ENCODE data around the gene TRIM59. TPM values are rescaled to one million over a fixed set of nuclear protein-coding genes. Genes with fewer than 3 reads are reported as not detected.

Gene TRIM59, protein sequence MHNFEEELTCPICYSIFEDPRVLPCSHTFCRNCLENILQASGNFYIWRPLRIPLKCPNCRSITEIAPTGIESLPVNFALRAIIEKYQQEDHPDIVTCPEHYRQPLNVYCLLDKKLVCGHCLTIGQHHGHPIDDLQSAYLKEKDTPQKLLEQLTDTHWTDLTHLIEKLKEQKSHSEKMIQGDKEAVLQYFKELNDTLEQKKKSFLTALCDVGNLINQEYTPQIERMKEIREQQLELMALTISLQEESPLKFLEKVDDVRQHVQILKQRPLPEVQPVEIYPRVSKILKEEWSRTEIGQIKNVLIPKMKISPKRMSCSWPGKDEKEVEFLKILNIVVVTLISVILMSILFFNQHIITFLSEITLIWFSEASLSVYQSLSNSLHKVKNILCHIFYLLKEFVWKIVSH
- total RNA-seq = 21.0 TPM

DNA sequence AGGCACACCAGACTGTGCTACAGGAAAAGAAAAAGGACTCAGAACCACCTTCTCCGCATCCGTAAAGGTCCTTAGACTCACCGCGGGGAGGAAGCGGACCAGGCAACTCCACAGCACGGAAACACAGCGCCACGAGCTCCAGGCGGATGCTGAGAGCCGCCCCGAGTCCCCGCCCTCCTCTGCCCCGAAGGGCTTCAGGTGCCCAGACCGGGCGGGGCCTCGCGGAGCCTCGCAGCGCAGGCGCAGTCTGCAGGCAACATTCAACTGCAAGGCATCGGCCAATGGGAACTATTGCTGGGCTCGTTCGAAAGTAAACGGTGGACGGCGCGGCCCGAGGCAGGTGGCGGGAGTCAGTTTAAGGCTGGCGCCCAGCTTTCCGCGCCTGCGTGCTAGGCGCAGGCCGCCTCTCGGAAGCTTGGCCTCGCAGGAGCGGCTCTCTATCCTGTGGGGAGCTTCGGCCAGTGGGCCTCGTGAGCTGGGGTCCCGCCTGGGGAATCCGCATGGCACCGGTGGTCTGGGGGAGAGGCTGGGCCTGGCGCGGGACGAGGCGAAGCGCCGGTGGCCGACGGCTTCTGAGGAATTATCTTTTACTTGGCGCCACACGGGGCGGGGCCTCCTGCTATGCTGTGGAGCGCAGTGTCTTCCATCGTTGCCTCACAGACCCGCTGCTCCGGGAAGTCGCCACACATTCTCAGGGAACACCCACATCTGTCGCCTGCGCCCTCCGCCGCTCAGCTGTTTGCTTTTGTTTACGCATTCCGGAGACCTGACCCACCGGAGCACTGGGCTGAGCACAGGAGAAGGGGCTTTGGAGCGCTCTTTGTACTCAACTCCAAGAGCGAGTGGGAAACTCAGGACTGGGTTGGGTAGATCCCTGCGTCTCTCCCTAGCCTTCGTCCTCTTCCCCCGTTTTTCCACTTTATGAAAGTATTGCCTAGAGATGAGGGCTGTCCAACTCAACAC, at the start of gene TRIM59:
TRIM59 (minus strand) TSS at position 151 of the 963 bp plus-strand sequence. CDS start 10,603 bp downstream, outside the sequence.
- peaks cover 24% of the 10 kb centered on the region for H3K4me1 ChIP-seq (ENCODE audit: insufficient read depth, low read length)
- peak within 1 kb of the TSS; percentile 81 for H3K4me3 ChIP-seq (ENCODE audit: low read length)
- H3K27me3 ChIP-seq (ENCODE audit: insufficient read depth, low read length) = no peaks in the 10 kb centered on the region
- no peaks in the 10 kb centered on the region for H3K9me3 ChIP-seq (ENCODE audit: low read depth, low read length)

DNA sequence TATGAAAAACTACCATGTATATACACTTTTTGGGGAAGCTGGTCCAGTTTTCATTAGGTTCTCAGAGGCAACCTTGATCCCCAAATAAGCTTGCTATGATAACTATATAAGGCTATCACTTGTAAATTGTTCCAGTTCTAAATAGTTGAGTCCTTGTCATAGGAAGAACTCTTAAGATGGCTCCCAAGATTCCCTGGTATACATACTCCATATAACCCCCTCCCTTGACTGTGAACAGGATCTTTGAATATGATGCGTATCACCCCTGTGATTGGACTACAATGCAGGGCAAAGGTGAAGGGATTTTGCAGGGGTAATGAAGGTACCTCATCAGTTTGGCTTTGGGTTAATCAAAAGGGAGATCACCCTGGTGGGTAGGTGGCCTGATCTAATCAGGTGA, 48.6 kb upstream of the TRIM59 start:
- no peak overlapping the region for H3K4me3 ChIP-seq (ENCODE audit: low read length)

DNA sequence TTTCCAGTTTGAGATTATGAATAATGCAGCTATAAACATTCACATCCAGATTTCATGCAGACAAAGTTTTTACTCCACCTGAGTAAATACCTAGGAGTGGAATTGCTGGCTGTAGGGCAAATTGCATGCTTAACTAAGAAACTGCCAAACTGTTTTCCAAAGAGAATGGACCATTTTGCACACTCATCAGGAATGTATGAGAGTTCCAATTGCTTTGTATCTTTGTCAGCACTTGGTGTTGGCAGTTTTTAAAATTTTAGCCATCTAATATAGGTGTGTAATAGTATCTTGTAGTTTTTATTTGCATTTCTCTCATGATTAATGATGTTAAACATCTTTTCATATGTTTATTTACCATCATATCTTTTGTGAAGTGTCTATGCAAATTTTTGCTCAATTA, 40.6 kb upstream of the TRIM59 start:
- Histone ChIP-seq H3K4me1 (ENCODE audit: insufficient read depth, low read length) (peaks cover 5% of the 10 kb centered on the region), H3K27me3 (ENCODE audit: insufficient read depth, low read length) (no peaks in the 10 kb centered on the region), H3K4me3 (ENCODE audit: low read length) (no peak overlapping the region), H3K9me3 (ENCODE audit: low read depth, low read length) (no peaks in the 10 kb centered on the region)

More for the DNA sequence above, 48.6 kb upstream of the TRIM59 start:
- Histone ChIP-seq H3K4me1 (ENCODE audit: insufficient read depth, low read length) (no peaks in the 10 kb centered on the region), H3K27me3 (ENCODE audit: insufficient read depth, low read length) (no peaks in the 10 kb centered on the region), H3K9me3 (ENCODE audit: low read depth, low read length) (no peaks in the 10 kb centered on the region)

DNA sequence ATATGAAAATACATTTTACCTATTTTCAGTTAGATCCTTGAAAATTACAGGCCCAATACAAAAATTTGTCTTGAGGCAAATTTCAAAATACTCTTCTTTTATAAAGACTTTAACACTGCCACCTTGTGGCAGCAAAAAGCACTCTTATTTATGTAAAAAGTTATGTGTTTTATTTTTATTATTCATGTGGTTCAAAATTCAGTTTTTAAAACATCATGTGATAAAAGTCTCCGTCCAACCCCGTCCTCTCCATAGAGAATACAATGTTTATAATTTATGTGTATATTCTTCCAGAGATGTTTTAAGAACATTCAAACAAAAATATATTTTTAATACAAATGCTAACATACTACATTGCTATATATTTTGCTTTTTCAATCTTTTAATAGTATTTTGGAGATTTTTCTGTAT, 36.9 kb upstream of the TRIM59 start:
- Histone ChIP-seq H3K9me3 (ENCODE audit: low read depth, low read length) (no peaks in the 10 kb centered on the region), H3K4me1 (ENCODE audit: insufficient read depth, low read length) (peaks cover 5% of the 10 kb centered on the region), H3K4me3 (ENCODE audit: low read length) (no peak overlapping the region), H3K27me3 (ENCODE audit: insufficient read depth, low read length) (no peaks in the 10 kb centered on the region)

DNA sequence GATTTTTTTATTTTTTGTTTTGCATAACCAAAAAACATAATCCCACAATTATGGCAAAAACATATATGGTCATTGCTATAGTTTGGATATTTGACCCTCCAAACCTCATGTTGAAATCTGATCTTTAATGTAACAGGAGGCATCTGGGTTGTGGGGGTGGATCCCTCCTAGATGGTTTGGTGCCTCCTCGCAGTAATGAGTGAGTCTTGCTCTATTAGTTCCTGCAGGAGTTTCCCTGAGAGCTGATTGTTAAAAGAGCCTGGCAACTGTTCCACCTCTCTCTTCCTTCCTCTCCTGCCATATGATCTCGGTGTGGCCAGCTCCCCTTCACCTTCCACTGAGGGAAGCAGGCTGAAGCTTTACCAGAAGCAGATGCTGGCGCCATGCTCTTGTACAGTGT, 33.2 kb upstream of the TRIM59 start:
- Histone ChIP-seq H3K9me3 (ENCODE audit: low read depth, low read length) (no peaks in the 10 kb centered on the region), H3K27me3 (ENCODE audit: insufficient read depth, low read length) (no peaks in the 10 kb centered on the region), H3K4me3 (ENCODE audit: low read length) (no peak overlapping the region), H3K4me1 (ENCODE audit: insufficient read depth, low read length) (peaks cover 5% of the 10 kb centered on the region)

DNA sequence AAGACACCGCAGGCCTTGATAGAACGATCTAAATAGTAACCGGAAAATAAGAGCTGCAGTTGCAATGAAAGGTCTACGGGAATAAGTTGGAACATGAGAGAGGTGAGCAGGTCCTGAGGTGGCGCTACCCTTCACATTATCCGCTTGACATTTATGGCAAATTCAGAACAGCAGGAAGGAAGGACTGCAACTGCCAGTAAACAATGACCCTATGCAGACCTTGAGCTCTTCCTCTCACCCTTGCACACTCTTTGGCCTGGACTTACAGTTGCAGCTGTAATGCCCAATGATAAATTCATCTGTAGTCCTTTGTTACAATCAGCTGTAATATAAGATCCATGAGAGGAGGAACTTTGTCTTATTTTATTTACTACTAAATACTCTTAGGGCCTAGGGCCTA, 32.3 kb upstream of the TRIM59 start:
- H3K27me3 ChIP-seq (ENCODE audit: insufficient read depth, low read length) = no peaks in the 10 kb centered on the region
- no peak overlapping the region for H3K4me3 ChIP-seq (ENCODE audit: low read length)
- H3K4me1 ChIP-seq (ENCODE audit: insufficient read depth, low read length) = peaks cover 5% of the 10 kb centered on the region
- no peaks in the 10 kb centered on the region for H3K9me3 ChIP-seq (ENCODE audit: low read depth, low read length)

DNA sequence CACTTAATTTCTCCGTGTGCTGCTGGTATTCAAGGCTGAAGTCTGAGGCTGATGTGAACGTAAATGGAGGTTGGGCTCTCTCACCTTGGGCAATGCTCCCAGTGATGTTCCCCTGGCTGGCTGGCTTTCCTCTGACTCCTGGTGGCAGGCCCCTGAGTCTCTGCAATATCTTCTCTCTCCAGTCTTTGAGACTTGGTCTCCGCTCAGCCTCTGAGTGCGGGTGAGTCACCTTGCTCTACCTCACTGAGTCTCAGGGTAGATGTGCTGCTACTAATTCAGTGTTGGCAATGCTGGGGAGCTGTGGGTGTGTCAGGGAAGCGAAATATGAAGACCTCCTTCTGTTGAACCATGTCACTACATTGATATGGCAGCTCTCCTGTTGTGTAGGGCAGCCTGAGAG, 31.3 kb upstream of the TRIM59 start:
- peaks cover 2% of the 10 kb centered on the region for H3K4me1 ChIP-seq (ENCODE audit: insufficient read depth, low read length)

DNA sequence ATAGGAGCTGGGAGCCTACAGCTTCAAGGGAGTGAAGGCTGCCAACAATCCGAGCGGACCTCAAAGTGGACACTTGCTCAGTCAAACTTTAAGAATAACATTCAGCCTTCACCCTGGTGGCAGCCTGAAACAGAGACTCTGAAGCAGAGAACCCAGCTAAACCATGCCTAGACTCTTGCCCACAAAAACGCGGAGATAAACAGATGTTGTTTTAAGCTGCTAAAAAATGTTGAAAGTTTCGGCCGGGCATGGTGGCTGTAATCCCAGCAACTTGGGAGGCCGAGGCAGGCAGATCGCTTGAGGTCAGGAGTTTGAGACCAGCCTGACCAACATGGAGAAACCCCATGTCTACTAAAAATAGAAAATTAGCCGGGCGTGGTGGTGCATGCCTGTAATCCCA, 29.8 kb upstream of the TRIM59 start:
- no peaks in the 10 kb centered on the region for H3K4me1 ChIP-seq (ENCODE audit: insufficient read depth, low read length)
- H3K27me3 ChIP-seq (ENCODE audit: insufficient read depth, low read length) = no peaks in the 10 kb centered on the region
- H3K9me3 ChIP-seq (ENCODE audit: low read depth, low read length) = no peaks in the 10 kb centered on the region
- H3K4me3 ChIP-seq (ENCODE audit: low read length) = no peak overlapping the region

More for the DNA sequence above, 31.3 kb upstream of the TRIM59 start:
- H3K9me3 ChIP-seq (ENCODE audit: low read depth, low read length) = no peaks in the 10 kb centered on the region
- no peak overlapping the region for H3K4me3 ChIP-seq (ENCODE audit: low read length)
- H3K27me3 ChIP-seq (ENCODE audit: insufficient read depth, low read length) = no peaks in the 10 kb centered on the region

DNA sequence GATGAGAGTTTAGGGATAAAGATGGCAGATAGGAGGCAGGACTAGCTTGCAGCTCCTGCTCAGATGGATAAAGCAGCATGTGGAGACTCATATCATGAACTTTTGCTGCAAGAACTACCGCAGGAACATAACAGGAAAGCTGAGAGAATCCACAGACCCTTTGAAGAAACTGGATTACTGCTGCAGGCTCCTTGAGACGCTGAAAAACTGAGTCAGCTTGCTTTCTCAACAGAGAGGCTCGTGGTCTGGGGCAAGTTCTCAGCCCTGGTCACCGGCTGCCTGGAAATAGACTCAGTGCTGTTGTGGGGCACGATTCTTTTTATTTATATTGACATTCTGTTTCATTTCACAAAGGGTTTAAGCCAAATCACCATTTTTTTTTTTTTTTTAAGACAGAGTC, 28.8 kb upstream of the TRIM59 start:
- no peak overlapping the region for H3K4me3 ChIP-seq (ENCODE audit: low read length)
- no peaks in the 10 kb centered on the region for H3K27me3 ChIP-seq (ENCODE audit: insufficient read depth, low read length)
- H3K9me3 ChIP-seq (ENCODE audit: low read depth, low read length) = no peaks in the 10 kb centered on the region
- no peaks in the 10 kb centered on the region for H3K4me1 ChIP-seq (ENCODE audit: insufficient read depth, low read length)

DNA sequence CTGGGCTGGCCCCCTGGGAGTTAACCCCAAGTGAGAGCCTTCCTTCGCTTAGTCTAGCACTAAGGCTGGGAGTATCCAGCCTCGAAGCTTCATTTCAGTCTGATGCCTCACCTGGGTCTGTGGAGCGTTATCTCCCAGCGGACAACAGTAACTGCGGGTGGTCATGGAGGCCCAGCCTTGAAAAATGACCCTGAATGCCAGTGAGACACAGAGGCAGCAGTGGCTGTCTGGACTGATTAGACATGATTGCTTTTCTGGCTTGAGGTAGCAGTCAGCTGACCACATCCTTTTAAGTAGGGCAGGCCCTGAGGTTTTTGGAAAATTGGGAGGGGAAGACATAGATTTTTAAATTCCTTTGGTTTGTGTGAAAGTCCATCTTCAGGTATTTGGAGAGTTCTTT, 28.2 kb upstream of the TRIM59 start:
- Histone ChIP-seq H3K4me1 (ENCODE audit: insufficient read depth, low read length) (no peaks in the 10 kb centered on the region), H3K4me3 (ENCODE audit: low read length) (no peak overlapping the region), H3K9me3 (ENCODE audit: low read depth, low read length) (no peaks in the 10 kb centered on the region), H3K27me3 (ENCODE audit: insufficient read depth, low read length) (no peaks in the 10 kb centered on the region)

DNA sequence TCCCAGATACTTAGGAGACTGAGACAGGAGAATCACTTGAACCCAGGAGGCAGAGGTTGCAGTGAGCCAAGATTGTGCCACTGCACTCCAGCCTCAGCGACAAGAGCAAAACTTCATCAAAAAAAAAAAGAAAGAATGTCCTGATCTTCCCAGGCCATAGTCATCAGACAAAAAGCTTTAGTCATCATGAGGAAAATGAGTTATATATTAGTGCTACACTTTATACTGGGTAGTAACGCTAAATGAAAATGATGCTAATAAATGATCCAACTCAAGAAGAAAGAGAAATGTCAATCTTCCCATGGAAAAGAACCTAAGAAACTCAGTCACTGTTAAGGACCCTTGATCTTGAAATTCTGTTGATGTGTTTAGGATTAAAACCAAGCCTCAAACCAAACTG, 26.3 kb upstream of the TRIM59 start:
- H3K4me3 ChIP-seq (ENCODE audit: low read length) = no peak overlapping the region
- no peaks in the 10 kb centered on the region for H3K27me3 ChIP-seq (ENCODE audit: insufficient read depth, low read length)
- H3K4me1 ChIP-seq (ENCODE audit: insufficient read depth, low read length) = no peaks in the 10 kb centered on the region
- peaks cover 2% of the 10 kb centered on the region for H3K9me3 ChIP-seq (ENCODE audit: low read depth, low read length)

DNA sequence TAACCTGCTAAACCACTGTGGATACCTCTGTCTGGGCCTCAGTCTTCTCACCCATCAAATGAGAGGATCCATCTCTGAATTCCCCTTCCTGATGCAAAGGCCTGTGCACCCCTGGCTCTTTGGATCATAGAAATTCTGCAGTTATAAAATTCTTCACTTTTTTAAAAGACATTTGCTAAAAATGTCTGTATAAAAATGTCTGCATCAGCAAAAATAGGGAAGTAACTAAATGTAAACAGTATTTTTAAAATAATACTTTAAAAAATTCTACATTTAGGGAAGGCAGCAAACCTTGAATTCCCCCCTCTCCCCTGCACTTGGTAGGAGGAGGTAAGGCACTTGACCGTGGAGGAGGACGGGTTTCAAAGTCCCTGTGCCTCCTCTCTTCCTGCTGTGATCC, 25.6 kb upstream of the TRIM59 start:
- Histone ChIP-seq H3K9me3 (ENCODE audit: low read depth, low read length) (peaks cover 5% of the 10 kb centered on the region), H3K4me3 (ENCODE audit: low read length) (no peak overlapping the region), H3K27me3 (ENCODE audit: insufficient read depth, low read length) (no peaks in the 10 kb centered on the region), H3K4me1 (ENCODE audit: insufficient read depth, low read length) (no peaks in the 10 kb centered on the region)

DNA sequence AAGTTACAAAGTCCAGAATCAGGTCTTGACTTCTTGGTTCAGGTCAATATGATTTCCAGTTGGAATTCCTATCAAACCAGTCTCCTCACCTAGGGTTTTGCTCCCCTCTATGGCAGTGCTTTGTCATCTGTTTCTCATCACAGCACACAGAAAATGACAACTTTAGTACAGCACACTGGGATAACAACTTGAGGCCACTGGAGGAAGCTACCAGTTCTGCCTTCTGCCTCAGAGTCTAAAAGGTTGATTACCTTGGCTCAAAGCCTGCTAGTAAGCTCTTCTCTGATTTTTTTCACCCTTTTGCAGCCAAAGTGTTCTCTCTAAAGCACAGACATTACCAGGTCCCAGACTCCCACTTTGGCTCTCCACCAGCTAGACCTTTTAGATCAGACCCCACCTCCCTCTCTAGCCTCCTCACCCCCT, 24.8 kb upstream of the TRIM59 start:
- Histone ChIP-seq H3K27me3 (ENCODE audit: insufficient read depth, low read length) (no peaks in the 10 kb centered on the region), H3K9me3 (ENCODE audit: low read depth, low read length) (peaks cover 5% of the 10 kb centered on the region)

DNA sequence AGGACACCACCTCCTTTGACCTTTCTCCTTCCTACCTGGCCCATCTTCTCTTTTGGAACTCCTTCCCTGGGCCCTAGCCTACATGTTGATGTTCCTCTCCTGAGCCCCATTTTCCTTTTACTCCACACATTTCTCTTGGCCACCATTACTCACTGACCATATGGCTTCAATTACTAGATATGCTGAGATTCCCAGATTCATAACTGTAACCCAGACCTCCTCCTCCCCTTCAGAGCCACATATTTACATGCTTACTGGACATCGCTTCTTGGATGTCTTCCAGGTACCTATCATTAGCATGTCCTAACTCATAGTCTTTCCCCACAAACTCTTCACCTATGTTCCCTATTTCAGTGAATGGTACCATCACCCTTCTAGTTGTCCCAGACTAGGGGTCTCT, 24.4 kb upstream of the TRIM59 start:
- Histone ChIP-seq H3K4me3 (ENCODE audit: low read length) (no peak overlapping the region), H3K9me3 (ENCODE audit: low read depth, low read length) (peaks cover 5% of the 10 kb centered on the region), H3K27me3 (ENCODE audit: insufficient read depth, low read length) (no peaks in the 10 kb centered on the region), H3K4me1 (ENCODE audit: insufficient read depth, low read length) (no peaks in the 10 kb centered on the region)

More for the DNA sequence above, 24.8 kb upstream of the TRIM59 start:
- Histone ChIP-seq H3K4me3 (ENCODE audit: low read length) (no peak overlapping the region), H3K4me1 (ENCODE audit: insufficient read depth, low read length) (no peaks in the 10 kb centered on the region)

DNA sequence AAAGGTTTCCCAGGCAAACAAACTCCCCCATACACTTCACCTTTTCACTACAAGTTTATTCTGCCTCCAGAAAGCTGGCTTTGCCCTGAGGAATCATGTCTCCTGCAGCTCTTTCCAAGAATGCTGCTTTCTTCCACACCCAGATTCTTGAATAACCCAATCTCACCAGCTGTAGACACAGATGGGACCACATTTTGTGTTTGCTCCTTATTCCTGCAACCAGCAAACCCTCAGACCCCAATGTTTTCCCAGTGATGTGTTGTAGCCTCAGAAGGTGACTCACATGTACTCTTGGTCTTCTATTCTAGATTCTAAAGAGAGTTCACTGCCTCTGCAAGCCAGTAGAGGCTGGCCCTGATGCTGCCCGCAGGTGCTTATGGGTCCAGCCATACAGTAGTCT, 23.6 kb upstream of the TRIM59 start:
- no peak overlapping the region for H3K4me3 ChIP-seq (ENCODE audit: low read length)
- H3K4me1 ChIP-seq (ENCODE audit: insufficient read depth, low read length) = no peaks in the 10 kb centered on the region
- peaks cover 5% of the 10 kb centered on the region for H3K9me3 ChIP-seq (ENCODE audit: low read depth, low read length)
- no peaks in the 10 kb centered on the region for H3K27me3 ChIP-seq (ENCODE audit: insufficient read depth, low read length)
